GM21367 (cell line): ENCODE measurements around the gene SOWAHA.

Experiments
- ATAC-seq: cut with Tn5 transposase; IDR thresholded peaks from one replicate; pipeline ENCODE4 v1.9.1; 2021; ENCODE audit not compliant: unreplicated experiment

The SOWAHA gene

DNA sequence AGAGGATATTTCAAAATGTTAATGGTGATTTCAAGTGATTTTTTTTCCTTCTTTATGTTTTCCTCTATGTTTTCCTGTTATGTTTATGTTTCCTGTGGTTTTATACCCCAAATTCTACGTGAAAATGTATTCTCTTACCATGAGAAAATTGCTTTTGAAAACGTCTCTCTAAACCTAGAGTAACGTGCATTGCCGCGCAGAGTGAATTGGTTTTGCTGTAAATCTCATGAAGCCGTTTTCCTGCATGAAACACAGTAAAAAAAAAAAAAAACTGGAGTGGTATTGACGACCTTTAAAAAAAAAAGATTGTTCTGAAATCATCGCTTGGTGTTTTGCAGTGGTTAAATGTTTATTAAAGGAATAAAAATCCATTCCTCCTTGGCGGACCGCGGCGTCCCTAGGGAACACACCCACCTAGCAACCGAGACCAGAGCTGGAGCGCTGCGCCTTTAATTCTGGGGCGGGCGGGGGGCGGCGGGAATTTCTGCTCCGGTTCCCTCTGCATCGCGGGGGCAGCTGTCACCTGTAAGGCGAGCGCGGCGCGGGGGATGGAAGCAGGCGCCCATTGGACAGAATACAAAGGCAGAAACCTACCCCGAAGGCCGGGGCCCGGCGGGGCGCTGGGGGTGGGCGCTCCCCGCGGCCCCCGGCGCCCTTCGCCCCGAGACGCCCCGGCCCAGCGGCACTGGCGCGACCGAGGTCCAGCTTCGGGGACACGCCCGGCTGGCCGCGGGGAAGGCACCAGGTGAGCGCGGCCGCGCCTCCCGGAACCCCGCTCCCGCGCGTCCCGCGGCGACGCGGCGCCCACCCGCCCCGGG is at the start of gene SOWAHA:
SOWAHA (plus strand) TSS at position 522 of the 818 bp plus-strand sequence. CDS start 320 bp downstream, outside the sequence.
- no peak for ATAC-seq

DNA sequence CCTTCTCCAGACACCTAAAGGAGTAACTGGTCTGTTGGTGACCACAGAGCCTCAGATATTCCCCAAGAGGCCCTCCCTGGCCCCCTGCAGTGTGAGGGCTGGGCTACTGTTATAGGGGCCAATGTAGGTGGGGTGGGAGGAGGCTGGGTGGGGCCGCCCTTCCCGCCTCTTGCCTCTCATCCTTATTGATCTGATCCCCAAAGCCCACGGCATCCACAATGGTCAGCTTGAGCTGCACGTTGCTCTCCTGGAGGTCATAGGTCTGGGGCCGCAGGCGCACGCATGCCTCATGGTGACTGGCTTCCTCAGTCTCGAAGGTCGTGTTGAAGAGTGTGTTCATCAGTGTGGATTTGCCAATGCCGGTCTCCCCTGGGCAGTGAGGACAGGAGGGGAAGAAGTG is 49.1 kb upstream of the SOWAHA start:
- ATAC-seq, result no peak

- ATAC-seq, result no peak
Observed at GRCh38 chr5:132764671-132765238, 48.3 kb upstream of the SOWAHA start.

DNA sequence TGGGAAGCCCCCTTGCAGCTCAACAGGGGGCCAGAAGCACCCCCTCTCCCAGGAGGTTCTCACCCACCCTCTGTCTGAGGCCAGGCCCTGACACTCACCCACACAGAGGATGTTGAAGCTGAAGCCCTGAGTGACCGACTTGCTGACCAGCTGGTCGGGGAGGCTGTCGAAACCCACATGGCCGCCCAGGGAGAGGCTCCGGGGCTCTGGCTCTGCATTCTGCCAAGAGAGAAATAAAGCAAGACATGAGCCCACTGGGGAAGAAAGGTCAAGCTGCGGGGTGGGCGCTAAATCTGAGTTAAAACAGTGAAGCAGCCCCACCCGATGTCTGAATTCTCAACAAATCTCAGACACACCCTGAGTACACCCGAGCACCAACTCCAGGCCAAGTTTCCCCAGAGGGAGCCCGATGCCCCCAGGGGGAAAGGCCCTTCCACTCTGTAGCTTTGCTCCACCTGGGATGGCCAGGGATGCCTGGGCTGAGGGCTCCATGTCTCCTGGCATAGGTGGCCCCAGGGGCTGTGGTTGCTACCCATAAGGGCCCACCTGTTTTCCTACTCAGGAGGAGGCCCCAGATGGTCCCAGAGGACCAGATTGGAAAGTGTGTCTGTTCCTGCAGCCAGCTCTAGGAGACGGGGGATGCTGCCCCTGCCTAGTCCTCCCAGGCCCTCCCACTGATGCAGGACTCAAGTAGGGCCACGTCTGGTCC is 47.6 kb upstream of the SOWAHA start:
- ATAC-seq, result no peak

DNA sequence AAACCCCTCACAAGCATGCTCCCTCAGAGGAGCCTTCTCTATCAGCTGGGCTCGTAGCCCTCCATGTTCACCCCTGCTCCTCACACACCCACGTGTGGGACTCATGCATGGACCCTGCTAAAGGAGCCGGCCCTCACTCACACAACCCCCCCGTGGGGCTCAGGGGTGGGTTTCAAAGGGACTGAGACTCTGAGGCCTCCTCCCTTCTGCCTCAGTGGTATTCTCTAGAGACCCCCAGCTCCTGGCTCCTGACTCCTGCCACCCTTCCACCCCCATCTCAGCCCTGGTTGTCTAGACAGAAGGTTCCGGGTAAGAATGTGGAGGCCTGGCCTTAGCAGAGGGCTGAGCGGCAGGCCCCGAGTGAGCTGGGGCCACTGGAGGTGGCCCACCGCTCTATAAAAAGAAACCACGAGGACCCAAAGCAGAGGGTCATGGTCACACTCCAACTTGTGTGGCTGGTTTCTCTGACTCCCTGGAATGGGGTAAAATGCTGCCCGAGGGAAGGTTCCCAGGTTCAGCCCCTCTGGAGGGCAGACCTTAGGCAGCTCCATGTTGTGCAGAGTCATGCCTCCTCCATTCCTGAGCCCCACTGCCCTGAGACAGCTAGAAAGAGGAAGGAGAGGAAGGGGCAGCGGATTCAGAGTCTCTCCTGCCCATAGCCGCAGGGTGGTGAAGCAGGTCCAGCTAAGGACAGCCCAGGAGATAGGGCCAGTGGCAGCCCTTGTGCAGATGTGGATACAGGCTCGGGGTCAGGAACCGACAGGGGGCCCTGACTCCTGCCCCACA is 46.9 kb upstream of the SOWAHA start:
- ATAC-seq, result no peak

DNA sequence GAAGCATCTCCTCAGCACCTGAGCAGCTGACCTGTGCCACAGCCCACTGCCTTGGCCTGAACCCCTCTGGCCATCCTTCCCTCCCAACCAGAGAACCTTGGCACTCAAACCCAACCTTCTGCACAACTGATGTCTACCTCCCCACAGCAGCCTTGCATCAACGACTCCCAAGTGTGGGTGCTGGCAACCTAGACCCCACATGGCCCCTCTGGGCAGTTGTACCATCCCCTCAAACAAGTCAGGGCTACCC is 46.4 kb upstream of the SOWAHA start:
- ATAC-seq, result no peak

DNA sequence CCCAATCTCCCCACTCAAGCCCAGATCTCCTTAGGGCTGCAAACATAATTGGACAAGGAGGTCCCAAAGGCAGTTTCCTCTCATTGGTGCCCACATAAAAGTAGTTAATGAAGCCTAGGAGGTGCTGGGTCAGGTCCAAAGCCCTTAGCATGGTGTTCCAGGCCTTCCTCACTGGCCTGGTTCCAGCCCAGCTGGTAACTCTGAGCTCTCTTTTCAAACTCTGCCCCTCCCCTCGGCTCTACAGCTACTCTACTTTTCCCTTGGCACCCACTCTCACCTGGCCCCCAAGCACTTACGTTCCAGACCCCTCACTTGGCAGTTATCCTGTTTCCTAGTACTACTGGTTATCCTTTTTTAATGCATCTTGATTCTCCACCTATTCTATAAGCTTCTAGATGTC is 46.0 kb upstream of the SOWAHA start:
- ATAC-seq, result no peak

DNA sequence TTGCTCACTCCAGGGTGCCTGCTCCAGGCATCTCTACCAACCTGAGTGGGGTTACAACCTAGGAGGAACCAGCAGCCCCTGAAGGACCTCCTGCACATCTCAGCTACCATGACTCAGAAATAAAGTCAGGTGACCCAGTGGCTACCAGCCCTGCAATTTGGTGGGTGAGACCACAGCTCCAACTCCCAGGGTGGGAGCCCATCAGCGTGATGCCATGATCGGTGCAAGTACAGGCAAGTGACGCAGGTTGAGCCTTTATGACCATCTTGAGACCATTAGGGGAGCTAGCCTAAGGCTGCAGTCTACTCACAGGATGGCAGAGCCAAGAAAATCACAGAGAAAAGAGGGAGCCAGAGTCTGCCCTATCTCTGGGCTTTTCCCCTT is 44.6 kb upstream of the SOWAHA start:
- no peak for ATAC-seq

GRCh38 chr5:132770476-132771159 is 42.5 kb upstream of the SOWAHA start:
- ATAC-seq, result no peak

GRCh38 chr5:132771503-132771998 is 41.6 kb upstream of the SOWAHA start:
- no peak for ATAC-seq

DNA sequence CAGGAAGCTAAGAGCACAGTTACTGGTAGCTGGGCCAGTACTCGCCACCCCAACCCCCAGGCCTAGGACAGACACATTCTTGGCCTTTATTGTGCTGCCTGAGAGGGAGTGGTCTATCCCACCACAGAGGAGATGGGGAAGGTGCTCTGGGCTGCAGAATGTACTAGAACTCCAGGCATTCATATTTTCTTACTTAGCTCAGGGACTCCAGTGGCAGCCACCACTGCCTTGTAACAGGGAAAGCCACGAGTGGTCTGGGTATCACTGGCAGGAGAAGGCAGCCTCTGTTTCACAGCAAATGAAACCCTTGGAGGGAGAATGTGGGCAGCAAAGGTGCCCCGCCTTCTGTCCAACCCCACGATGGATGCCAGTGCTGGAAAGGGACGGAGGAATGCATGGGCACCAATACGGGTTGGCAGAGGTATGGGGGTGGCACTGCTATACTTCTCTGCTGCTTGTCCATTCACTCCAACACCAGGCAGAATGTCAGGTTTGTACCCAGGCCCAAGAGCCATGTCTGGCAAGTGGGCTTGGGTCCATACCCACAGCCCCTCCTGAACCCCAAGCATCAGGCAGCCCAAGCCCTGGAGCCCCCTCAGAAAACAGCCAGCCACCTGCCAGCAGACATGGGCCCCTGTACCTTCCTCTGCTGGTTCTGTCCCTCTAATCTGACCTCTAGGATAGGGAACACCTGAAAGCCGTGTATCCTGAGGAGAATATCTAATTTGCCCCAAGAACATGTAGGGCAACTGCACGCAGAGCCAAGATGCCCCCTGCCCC is 40.6 kb upstream of the SOWAHA start:
- no peak for ATAC-seq

- ATAC-seq, result no peak
Observed at GRCh38 chr5:132773114-132773513, 40.0 kb upstream of the SOWAHA start.

GRCh38 chr5:132773601-132774355 is 39.3 kb upstream of the SOWAHA start:
- no peak for ATAC-seq

DNA sequence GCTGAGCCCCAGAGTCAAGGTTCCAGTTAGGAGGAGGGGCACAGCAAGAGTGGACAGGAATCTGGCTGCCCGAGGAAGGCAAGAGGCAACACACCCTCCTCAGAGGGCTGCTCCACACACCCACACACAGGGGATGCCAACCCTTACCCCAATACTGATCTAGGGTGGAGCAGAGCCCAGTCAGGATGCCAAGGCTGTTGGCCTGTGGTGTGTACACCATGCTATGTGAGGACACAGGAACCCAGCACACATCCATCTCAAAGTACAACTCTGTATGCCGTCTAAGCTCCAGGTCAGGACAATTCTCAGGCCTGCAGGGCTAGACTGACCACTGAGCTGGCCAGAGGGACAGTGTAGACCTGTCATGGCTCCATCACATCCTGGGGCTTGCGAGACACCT is 38.7 kb upstream of the SOWAHA start:
- ATAC-seq, result no peak

GRCh38 chr5:132774896-132775295 is 38.2 kb upstream of the SOWAHA start:
- ATAC-seq, result no peak

- ATAC-seq, result no peak
Observed at GRCh38 chr5:132775476-132775961, 37.6 kb upstream of the SOWAHA start.

DNA sequence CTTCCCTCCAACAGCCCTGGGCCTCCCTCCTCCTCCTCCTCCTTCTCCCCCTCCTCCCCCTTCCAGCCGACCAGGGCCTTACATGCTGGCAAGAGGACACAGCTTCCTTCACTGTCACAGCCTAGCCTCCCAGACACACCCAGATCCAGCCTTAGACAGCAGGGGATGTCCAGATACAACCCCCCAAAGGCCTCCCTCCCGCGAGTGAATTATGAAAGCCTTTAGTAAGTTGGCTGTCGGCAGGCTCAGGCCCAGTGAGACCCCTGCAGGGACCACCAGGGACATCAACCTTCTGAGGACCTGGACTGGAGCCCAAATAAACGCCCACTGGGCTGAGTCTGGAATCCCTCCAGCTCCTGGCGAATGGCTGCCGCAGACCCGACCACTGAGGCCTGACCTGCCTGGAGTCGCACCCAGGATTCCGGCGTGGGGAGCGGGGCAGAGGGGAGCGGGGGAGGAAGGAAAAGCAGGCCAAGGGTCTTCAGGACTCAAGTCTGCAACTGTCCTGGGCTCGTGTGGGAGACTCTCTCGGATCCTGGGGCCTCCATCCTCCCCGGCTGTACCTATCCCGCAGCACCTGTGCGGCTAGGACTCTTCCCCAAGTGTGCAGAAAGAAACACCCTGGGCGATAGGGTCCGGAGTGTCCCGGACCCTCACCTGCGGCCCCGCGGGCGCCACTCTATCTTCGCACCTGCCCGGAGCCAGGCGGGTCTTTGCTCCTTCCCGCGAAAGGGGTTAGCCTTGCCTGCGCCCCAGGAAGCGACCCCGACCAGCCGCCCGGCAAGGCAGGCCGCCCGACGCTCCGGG is 36.8 kb upstream of the SOWAHA start:
- ATAC-seq, result no peak

DNA sequence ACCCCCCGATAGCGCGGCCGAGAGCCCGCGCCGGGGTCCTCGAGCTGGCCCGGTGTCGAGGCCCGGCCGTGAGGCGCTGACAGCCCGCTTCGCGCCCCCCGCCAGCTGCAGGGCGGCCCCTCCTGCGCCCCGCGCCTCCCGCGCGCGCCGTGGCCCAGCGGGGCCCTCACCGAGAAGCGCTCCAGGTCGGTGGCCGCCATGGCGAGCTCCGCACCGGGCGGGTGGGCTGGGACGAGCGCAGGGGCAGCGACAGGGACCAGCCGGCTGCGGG is 36.2 kb upstream of the SOWAHA start:
- ATAC-seq, result no peak
